Osteoblast (primary cell): ENCODE data around the gene F13B. TPM values are rescaled to one million over a fixed set of nuclear protein-coding genes. Genes with fewer than 3 reads are reported as not detected.

Source experiments
- DNase-seq: peaks from one replicate; pipeline ENCODE4 v3.0.0; 2011; ENCODE audit warnings: low spot score, mixed read lengths; ENCODE audit not compliant: insufficient read length; ENCODE audit errors: missing footprints
- H2AFZ ChIP-seq: 2 replicates; pipeline ENCODE4 v1.6.0; 2011; ENCODE audit warnings: mild to moderate bottlenecking, low read length
- H3K27ac ChIP-seq: 2 replicates; pipeline ENCODE4 v1.5.1; 2011; ENCODE audit warnings: mild to moderate bottlenecking, low read depth, low read length, moderate library complexity
- H3K27me3 ChIP-seq: 2 replicates; pipeline ENCODE4 v1.6.0; 2012; ENCODE audit warnings: mild to moderate bottlenecking, control low read depth, inconsistent platforms, low read length, moderate library complexity; ENCODE audit not compliant: insufficient read depth
- H3K36me3 ChIP-seq: 2 replicates; pipeline ENCODE4 v1.5.1; 2011; ENCODE audit warnings: mild to moderate bottlenecking, low read length, control low read depth, moderate library complexity; ENCODE audit not compliant: insufficient read depth
- H3K4me1 ChIP-seq: 2 replicates; pipeline ENCODE4 v1.5.1; 2011; ENCODE audit warnings: mild to moderate bottlenecking, low read length, control low read depth, moderate library complexity; ENCODE audit not compliant: insufficient read depth
- H3K4me2 ChIP-seq: 2 replicates; pipeline ENCODE4 v1.6.0; 2011; ENCODE audit warnings: mild to moderate bottlenecking, low read length; ENCODE audit not compliant: insufficient read depth
- H3K4me3 ChIP-seq: fragments of 200-600 bp; sonication (generic); 3 replicates; pipeline ENCODE4 v1.5.1; 2012; ENCODE audit warnings: mild to moderate bottlenecking, low read length, inconsistent platforms; ENCODE audit not compliant: insufficient read depth
- H3K79me2 ChIP-seq: 2 replicates; pipeline ENCODE4 v1.6.0; 2012; ENCODE audit warnings: mild to moderate bottlenecking, low read length, control low read depth, inconsistent platforms; ENCODE audit not compliant: insufficient read depth
- H3K9me3 ChIP-seq: 2 replicates; pipeline ENCODE4 v1.5.1; 2011; ENCODE audit warnings: low read depth, low read length, control low read depth
- H4K20me1 ChIP-seq: 2 replicates; pipeline ENCODE4 v1.6.0; 2012; ENCODE audit warnings: mild to moderate bottlenecking, low read length, control low read depth; ENCODE audit not compliant: insufficient read depth
- CTCF ChIP-seq: IDR thresholded peaks from 2 replicates; pipeline ENCODE4 v1.5.1; 2011; ENCODE audit warnings: mild to moderate bottlenecking, low read depth, low read length, moderate library complexity; ENCODE audit errors: extremely low read depth
- total RNA-seq: library from RNA; depleted of rRNA; stranded (reverse); fragments of >200 nt; gene quantifications from 2 replicates; pipeline ENCODE4 v1.2.3, GENCODE V29; 2012

F13B gene
- total RNA-seq, 1 donor = under 0.01 TPM

- Histone ChIP-seq H4K20me1 (no peaks in the 10 kb centered on the region), H3K36me3 (no peaks in the 10 kb centered on the region), H3K4me3 (no peak overlapping the region), H2AFZ (no peak overlapping the region), H3K27me3 (no peaks in the 10 kb centered on the region), H3K79me2 (no peaks in the 10 kb centered on the region), H3K9me3 (no peaks in the 10 kb centered on the region), H3K27ac (no peak overlapping the region), H3K4me2 (no peak overlapping the region), H3K4me1 (no peaks in the 10 kb centered on the region)
- peak; percentile 53 for DNase-seq
- TF ChIP-seq CTCF = no peak
Observed at GRCh38 chr1:197013234-197013633, 53.8 kb downstream of the F13B start.

- Histone ChIP-seq H3K4me3 (no peak overlapping the region), H3K36me3 (no peaks in the 10 kb centered on the region), H3K27ac (no peak overlapping the region), H3K9me3 (no peaks in the 10 kb centered on the region), H3K4me1 (no peaks in the 10 kb centered on the region), H3K27me3 (no peaks in the 10 kb centered on the region), H4K20me1 (no peaks in the 10 kb centered on the region), H3K79me2 (no peaks in the 10 kb centered on the region), H2AFZ (no peak overlapping the region), H3K4me2 (no peak overlapping the region)
- no peak for DNase-seq
- TF ChIP-seq CTCF = no peak
Observed at GRCh38 chr1:197011614-197012013, 55.4 kb downstream of the F13B start.

- no peak for DNase-seq
- Histone ChIP-seq H3K27me3 (no peaks in the 10 kb centered on the region), H3K9me3 (no peaks in the 10 kb centered on the region), H3K4me2 (no peak overlapping the region), H3K4me3 (no peak overlapping the region), H3K79me2 (no peaks in the 10 kb centered on the region), H3K27ac (no peak overlapping the region), H2AFZ (peak overlapping the region; percentile 37), H3K36me3 (no peaks in the 10 kb centered on the region), H3K4me1 (no peaks in the 10 kb centered on the region), H4K20me1 (no peaks in the 10 kb centered on the region)
- no peak for TF ChIP-seq CTCF
Observed at GRCh38 chr1:197008861-197009260, 58.2 kb downstream of the F13B start.

- Histone ChIP-seq H3K27me3 (no peaks in the 10 kb centered on the region), H3K9me3 (no peaks in the 10 kb centered on the region), H3K36me3 (no peaks in the 10 kb centered on the region), H3K4me3 (no peak overlapping the region), H3K79me2 (no peaks in the 10 kb centered on the region), H3K4me2 (no peak overlapping the region), H3K4me1 (no peaks in the 10 kb centered on the region), H2AFZ (no peak overlapping the region), H4K20me1 (no peaks in the 10 kb centered on the region), H3K27ac (no peak overlapping the region)
- no peak for TF ChIP-seq CTCF
- DNase-seq = no peak
Observed at GRCh38 chr1:197003132-197003531, 63.9 kb downstream of the F13B start.
